ENCODE measurements around the gene IDE. TPM values are rescaled to one million over a fixed set of nuclear protein-coding genes. Genes with fewer than 3 reads are reported as not detected.

Gene IDE
- total and polyA plus RNA-seq, 10 of the 15 experiments (the other 5 are each of a cell fraction or from before 2014, with no cell fraction given), result 11.6 to 54.5 (median 33.6) TPM

- TF ChIP-seq HSF1 (IDR thresholded peaks at IDR 0.05; ENCODE audit: low read depth, low read length), result no peak
- no peak for TF ChIP-seq ZNF622 (IDR thresholded peaks at IDR 0.05)
- TF ChIP-seq SIN3A (IDR thresholded peaks at IDR 0.05; ENCODE audit: low read depth, low read length), result peak; percentile 57; the same call in 1 of the 2 replicates
- TF ChIP-seq CEBPB (IDR thresholded peaks at IDR 0.05; ENCODE audit: borderline replicate concordance in 1 of 2, low read depth in 2 of 2, low read length in 2 of 2), result no peak
- TF ChIP-seq EP300 (IDR thresholded peaks at IDR 0.05; ENCODE audit: borderline replicate concordance in 1 of 2, control insufficient read depth in 1 of 2, low read depth in 2 of 2, low read length in 2 of 2), result no peak
- TF ChIP-seq RAD21 (IDR thresholded peaks at IDR 0.05; ENCODE audit: insufficient read depth, low read depth, low read length), result peak; percentile 88
- no peak for TF ChIP-seq SMAD1 (IDR thresholded peaks at IDR 0.05; ENCODE audit: low read depth, partially characterized antibody)
- peak; percentile 84 for TF ChIP-seq DPF2 (IDR thresholded peaks at IDR 0.05)
- no peak for TF ChIP-seq RCOR1 (conservative IDR thresholded peaks at IDR 0.05; ENCODE audit: low read depth, low read length)
- peak; percentile 94 to 96 (median 94) for TF ChIP-seq CTCF (IDR thresholded peaks at IDR 0.05 in 2 of 3, conservative IDR thresholded peaks at IDR 0.05 in 1 of 3; ENCODE audit: control insufficient read depth in 2 of 3, extremely low read depth in 1 of 3, insufficient read depth in 1 of 3, low read depth in 3 of 3, low read length in 3 of 3)
- no peak; the same call in 1 of the 2 replicates for TF ChIP-seq CREM (IDR thresholded peaks at IDR 0.05; ENCODE audit: low read depth)
- TF ChIP-seq ZNF207 (IDR thresholded peaks at IDR 0.05; ENCODE audit: borderline replicate concordance), result no peak
- 0 out of 2 replicates have a peak, but pooled peaks have one; percentile 35 for TF ChIP-seq PAX5 (IDR thresholded peaks at IDR 0.05; ENCODE audit: borderline replicate concordance, low read depth, low read length)
- no peak for TF ChIP-seq KAT2A (conservative IDR thresholded peaks at IDR 0.05; ENCODE audit: control insufficient read depth, low read depth, low read length)
- 0 out of 2 replicates have a peak, but pooled peaks have one; percentile 48 for TF ChIP-seq NR2F1 (conservative IDR thresholded peaks at IDR 0.05)
- no peak for TF ChIP-seq IRF4 (IDR thresholded peaks at IDR 0.05; ENCODE audit: low read depth, low read length)
- peak; percentile 64; the same call in 1 of the 2 replicates for TF ChIP-seq CBFB (IDR thresholded peaks at IDR 0.05; ENCODE audit: low read depth)
- TF ChIP-seq, protein P1, sequence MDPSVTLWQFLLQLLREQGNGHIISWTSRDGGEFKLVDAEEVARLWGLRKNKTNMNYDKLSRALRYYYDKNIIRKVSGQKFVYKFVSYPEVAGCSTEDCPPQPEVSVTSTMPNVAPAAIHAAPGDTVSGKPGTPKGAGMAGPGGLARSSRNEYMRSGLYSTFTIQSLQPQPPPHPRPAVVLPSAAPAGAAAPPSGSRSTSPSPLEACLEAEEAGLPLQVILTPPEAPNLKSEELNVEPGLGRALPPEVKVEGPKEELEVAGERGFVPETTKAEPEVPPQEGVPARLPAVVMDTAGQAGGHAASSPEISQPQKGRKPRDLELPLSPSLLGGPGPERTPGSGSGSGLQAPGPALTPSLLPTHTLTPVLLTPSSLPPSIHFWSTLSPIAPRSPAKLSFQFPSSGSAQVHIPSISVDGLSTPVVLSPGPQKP (IDR thresholded peaks at IDR 0.05; ENCODE audit: low read depth, low read length), result peak; percentile 17; the same call in 1 of the 2 replicates
Observed at GRCh38 chr10:92573798-92574547, at the start of gene IDE (continued).

All from GM12878 (cell line).